PFSK-1 (cell line): ENCODE measurements around the gene USP36.

Source experiments
- POLR2AphosphoS5 ChIP-seq: IDR thresholded peaks from 2 replicates; pipeline ENCODE4 v1.6.1; 2012; ENCODE audit warnings: low read depth, mild to moderate bottlenecking, control low read depth, low read length, moderate library complexity
- REST ChIP-seq, 2 experiments: IDR thresholded peaks; 2 replicates each; pipeline versions ENCODE4 v1.6.1 to v1.8.0; 2011 to 2012; ENCODE audit warnings: low read depth in 2 of 2, low read length in 2 of 2, control low read depth in 1 of 2, inconsistent platforms in 1 of 2, mild to moderate bottlenecking in 1 of 2, moderate library complexity in 1 of 2; ENCODE audit not compliant: insufficient read depth in 1 of 2
- SIN3A ChIP-seq: IDR thresholded peaks from 2 replicates; pipeline ENCODE4 v1.6.1; 2012; ENCODE audit warnings: mild to moderate bottlenecking, low read length, moderate library complexity, borderline replicate concordance; ENCODE audit not compliant: insufficient read depth

GRCh38 chr17:78766743-78767294 is 73.8 kb downstream of the USP36 start:
- no peak for TF ChIP-seq POLR2AphosphoS5
- TF ChIP-seq SIN3A: no peak
- TF ChIP-seq REST (IDR thresholded peaks at IDR 0.05; ENCODE audit: insufficient read depth in 1 of 2, low read depth in 2 of 2, low read length in 2 of 2): no peak
